ENCODE data around the gene DMRTC2.

GRCh38 chr19:41868989-41869300 is 24.1 kb downstream of the DMRTC2 start:
- TF ChIP-seq CTCF (conservative IDR thresholded peaks at IDR 0.05): no peak
- no peak for TF ChIP-seq EZH2 (IDR thresholded peaks at IDR 0.05; ENCODE audit: low read depth)

Data from PC-9 (cell line).